Kidney epithelial cell (primary cell): ENCODE measurements around the gene LMLN. TPM values are rescaled to one million over a fixed set of nuclear protein-coding genes. Genes with fewer than 3 reads are reported as not detected.

ENCODE experiments used
- DNase-seq: peaks from one replicate; pipeline ENCODE4 v3.0.0-alpha.2; 2010; ENCODE audit warnings: low read depth
- H3K27me3 ChIP-seq: 2 replicates; pipeline ENCODE4 v1.6.0; 2011; ENCODE audit warnings: low read length; ENCODE audit not compliant: control insufficient read depth, insufficient read depth
- H3K36me3 ChIP-seq: 2 replicates; pipeline ENCODE4 v1.5.1; 2011; ENCODE audit warnings: low read length; ENCODE audit not compliant: control insufficient read depth, insufficient read depth
- H3K4me3 ChIP-seq: 2 replicates; pipeline ENCODE4 v1.5.1; 2011; ENCODE audit warnings: low read depth, mild to moderate bottlenecking, control low read depth, low read length
- total RNA-seq: library from RNA; depleted of rRNA; stranded (reverse); fragments of >200 nt; gene quantifications from 2 replicates; pipeline ENCODE4 v1.2.3, GENCODE V29; 2015
- TF ChIP-seq, protein P1 (sequence below): IDR thresholded peaks from 2 replicates; pipeline ENCODE4 v1.5.1; 2011; ENCODE audit warnings: mild to moderate bottlenecking, moderate library complexity, low read length, control low read depth, inconsistent platforms; ENCODE audit not compliant: insufficient read depth, poor library complexity, severe bottlenecking

Gene LMLN
- total RNA-seq, 1 donor from 2014 or later = 5.9 TPM

DNA sequence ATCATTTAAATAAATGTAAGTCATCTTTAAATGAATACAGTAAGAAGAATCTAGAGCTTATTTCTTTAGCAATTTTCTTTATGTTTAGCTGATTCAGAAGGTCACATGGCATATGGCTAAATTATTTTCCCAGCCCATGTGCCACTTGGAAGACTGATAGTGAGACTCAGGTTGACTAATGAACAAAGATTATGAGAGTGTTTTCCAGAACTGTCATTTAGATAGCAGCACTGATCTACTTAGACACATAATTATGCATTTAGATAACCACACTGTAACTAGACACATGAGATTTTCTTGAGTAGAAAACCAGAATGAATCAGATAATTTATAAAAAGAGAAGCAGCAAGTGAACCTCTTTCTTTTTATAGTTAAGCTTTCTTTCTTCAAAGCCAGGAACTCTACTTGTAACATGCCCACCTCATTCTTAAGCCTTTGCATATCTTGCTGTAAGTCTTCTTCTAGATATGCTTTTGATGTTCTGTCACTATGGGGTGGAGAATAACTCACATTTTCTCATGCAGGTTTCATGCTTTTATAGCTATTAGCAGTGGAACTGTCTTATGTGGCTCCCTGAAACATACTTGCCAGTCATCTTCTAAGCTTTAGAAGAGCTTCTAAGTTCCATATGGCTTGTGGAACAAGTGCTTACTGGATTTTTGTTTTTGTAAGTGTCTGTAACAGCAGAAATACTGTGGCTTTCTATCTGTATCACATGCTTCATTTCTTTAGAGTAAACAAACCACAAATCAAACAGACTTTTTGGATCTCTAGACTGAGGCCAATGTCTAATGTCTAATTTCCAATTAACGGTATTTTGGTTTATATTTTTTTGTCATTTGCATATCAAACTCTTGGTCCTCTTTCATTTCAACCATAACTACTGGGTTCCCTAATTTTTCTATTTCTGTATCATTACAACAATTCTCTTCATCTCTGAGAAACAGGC, 101.4 kb downstream of the LMLN start:
- no peaks in the 10 kb centered on the region for H3K36me3 ChIP-seq
- TF ChIP-seq, protein P1, sequence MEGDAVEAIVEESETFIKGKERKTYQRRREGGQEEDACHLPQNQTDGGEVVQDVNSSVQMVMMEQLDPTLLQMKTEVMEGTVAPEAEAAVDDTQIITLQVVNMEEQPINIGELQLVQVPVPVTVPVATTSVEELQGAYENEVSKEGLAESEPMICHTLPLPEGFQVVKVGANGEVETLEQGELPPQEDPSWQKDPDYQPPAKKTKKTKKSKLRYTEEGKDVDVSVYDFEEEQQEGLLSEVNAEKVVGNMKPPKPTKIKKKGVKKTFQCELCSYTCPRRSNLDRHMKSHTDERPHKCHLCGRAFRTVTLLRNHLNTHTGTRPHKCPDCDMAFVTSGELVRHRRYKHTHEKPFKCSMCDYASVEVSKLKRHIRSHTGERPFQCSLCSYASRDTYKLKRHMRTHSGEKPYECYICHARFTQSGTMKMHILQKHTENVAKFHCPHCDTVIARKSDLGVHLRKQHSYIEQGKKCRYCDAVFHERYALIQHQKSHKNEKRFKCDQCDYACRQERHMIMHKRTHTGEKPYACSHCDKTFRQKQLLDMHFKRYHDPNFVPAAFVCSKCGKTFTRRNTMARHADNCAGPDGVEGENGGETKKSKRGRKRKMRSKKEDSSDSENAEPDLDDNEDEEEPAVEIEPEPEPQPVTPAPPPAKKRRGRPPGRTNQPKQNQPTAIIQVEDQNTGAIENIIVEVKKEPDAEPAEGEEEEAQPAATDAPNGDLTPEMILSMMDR = no peak
- no peak overlapping the region for H3K4me3 ChIP-seq
- no peaks in the 10 kb centered on the region for H3K27me3 ChIP-seq
- DNase-seq = no peak

DNA sequence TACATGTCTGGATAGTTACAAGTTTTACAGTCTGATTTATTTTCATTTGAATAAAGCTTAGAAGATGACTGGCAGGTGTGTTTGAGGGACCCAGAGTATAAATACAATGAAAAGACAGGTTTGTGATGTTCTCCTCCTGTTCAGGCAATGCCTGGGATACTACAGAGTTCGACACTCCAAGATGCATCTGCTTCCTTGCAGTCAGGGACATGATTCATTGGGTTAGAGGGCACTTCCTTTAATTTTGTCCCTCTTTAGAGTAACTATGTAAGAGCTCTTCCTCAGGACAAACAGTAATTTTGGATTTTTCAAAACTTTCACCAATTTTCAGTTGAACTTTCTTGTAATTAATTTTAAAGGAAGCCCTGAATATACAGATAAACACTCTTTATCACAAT, 102.0 kb downstream of the LMLN start:
- no peak for DNase-seq
- Histone ChIP-seq H3K36me3 (no peaks in the 10 kb centered on the region), H3K4me3 (no peak overlapping the region), H3K27me3 (no peaks in the 10 kb centered on the region)
- TF ChIP-seq, protein P1 = no peak

DNA sequence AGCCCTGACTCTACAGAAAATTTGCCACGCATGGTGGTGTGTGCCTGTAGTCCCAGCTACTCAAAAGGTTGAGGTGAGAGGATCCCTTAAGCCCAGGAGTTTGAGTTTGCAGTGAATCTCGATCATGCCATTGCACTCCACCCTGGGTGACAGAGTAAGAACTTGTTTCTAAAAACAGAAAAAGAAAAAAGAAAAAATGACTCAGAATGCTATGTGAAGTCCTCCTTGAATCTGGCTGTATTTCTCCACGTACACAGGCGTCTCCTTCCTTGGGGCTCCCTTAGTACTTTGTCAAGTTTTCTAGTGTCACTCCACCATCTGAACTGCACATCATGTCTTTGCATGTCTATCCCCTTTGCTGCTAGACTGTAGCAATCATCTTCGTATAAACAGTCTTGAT, 104.4 kb downstream of the LMLN start:
- Histone ChIP-seq H3K4me3 (no peak overlapping the region), H3K27me3 (no peaks in the 10 kb centered on the region), H3K36me3 (no peaks in the 10 kb centered on the region)
- TF ChIP-seq, protein P1 = no peak
- no peak for DNase-seq

DNA sequence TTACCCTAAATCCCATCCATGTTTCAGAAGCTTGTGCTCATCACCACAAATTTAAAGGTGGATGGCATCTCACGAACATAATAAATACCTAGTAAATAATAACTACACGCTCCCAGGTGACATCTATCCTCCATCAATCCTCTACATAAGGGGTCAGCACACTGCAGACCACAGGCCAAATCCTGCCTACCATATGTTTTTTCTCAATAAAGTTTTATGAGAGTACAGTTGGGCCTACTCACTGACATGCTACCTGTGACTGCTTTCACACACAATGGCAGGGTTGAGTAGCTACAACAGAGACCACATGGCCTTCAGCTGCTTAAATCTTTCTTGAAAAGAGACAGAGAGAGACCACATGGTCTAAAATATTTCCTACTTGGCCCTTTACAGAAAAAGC, 105.9 kb downstream of the LMLN start:
- TF ChIP-seq, protein P1 = no peak
- no peaks in the 10 kb centered on the region for H3K36me3 ChIP-seq
- H3K27me3 ChIP-seq = no peaks in the 10 kb centered on the region

DNA sequence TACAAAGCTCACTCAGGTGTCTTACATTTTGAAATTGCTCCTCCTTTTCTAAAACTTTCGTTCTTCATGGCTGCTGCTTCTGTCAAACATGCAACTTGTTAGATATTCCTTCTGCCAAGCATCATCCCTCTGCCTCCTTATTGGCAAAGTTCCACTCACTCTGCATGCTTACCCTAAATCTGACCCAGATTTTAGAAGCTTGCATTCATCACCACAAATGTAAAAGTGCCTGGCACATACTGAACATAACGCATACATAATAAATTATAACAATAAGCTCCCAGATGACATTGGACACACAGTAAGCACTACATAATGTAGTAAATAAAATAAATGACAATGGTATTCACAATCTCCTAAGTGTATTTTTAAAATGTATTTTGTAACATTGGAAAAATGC, 107.4 kb downstream of the LMLN start:
- DNase-seq = no peak
- TF ChIP-seq, protein P1 = no peak
- no peaks in the 10 kb centered on the region for H3K36me3 ChIP-seq
- no peak overlapping the region for H3K4me3 ChIP-seq
- no peaks in the 10 kb centered on the region for H3K27me3 ChIP-seq

More for the DNA sequence above, 105.9 kb downstream of the LMLN start:
- DNase-seq = no peak
- H3K4me3 ChIP-seq = no peak overlapping the region
